Endothelial cell (in vitro differentiated cells): Measurements from ENCODE around the gene IL1RAPL1. TPM values are rescaled to one million over a fixed set of nuclear protein-coding genes. Genes with fewer than 3 reads are reported as not detected.

Experiments
- DNase-seq: peaks from one replicate; pipeline ENCODE4 v3.0.0; 2021; ENCODE audit warnings: low spot score
- H3K27ac Mint-ChIP-seq: one replicate; pipeline ENCODE4 v1.8.0; 2021; ENCODE audit warnings: mixed read lengths, inconsistent platforms; ENCODE audit not compliant: unreplicated experiment
- H3K27me3 Mint-ChIP-seq: one replicate; pipeline ENCODE4 v1.8.0; 2021; ENCODE audit warnings: mild to moderate bottlenecking, moderate library complexity, mixed read lengths, inconsistent platforms; ENCODE audit not compliant: unreplicated experiment
- H3K36me3 Mint-ChIP-seq: one replicate; pipeline ENCODE4 v1.8.0; 2021; ENCODE audit warnings: mild to moderate bottlenecking, low read depth, mixed read lengths, inconsistent platforms; ENCODE audit not compliant: unreplicated experiment
- H3K4me1 Mint-ChIP-seq: one replicate; pipeline ENCODE4 v1.8.0; 2021; ENCODE audit warnings: mild to moderate bottlenecking, mixed read lengths, inconsistent platforms; ENCODE audit not compliant: unreplicated experiment
- H3K4me3 Mint-ChIP-seq: one replicate; pipeline ENCODE4 v1.8.0; 2021; ENCODE audit warnings: mild to moderate bottlenecking, mixed read lengths, inconsistent platforms; ENCODE audit not compliant: unreplicated experiment
- H3K9me3 Mint-ChIP-seq: one replicate; pipeline ENCODE4 v1.8.0; 2021; ENCODE audit warnings: mixed read lengths, inconsistent platforms; ENCODE audit not compliant: unreplicated experiment
- total RNA-seq: library from RNA; stranded (reverse); fragmentation: NEBNext Ultra II Directional; extraction: Animal tissue kit (Norgen Biotek cat#: 25700); gene quantifications from one replicate; pipeline ENCODE4 v1.2.1, GENCODE V29; 2021; ENCODE audit not compliant: unreplicated experiment
- TF ChIP-seq, protein P1 (sequence below): fragments of 200-600 bp; sonication (generic); IDR thresholded peaks from one replicate; pipeline ENCODE4 v1.5.0; 2021; ENCODE audit warnings: antibody characterized with exemption; ENCODE audit not compliant: unreplicated experiment

Gene IL1RAPL1
- total RNA-seq, 1 donor from 2014 or later = 0.18 TPM

GRCh38 chrX:29478336-29479069, 891.3 kb downstream of the IL1RAPL1 start:
- Mint-ChIP-seq H3K27me3 (no peaks in the 10 kb centered on the region), H3K27ac (no peak overlapping the region), H3K4me1 (no peaks in the 10 kb centered on the region), H3K36me3 (no peaks in the 10 kb centered on the region), H3K9me3 (no peaks in the 10 kb centered on the region), H3K4me3 (no peak overlapping the region)
- TF ChIP-seq, protein P1, sequence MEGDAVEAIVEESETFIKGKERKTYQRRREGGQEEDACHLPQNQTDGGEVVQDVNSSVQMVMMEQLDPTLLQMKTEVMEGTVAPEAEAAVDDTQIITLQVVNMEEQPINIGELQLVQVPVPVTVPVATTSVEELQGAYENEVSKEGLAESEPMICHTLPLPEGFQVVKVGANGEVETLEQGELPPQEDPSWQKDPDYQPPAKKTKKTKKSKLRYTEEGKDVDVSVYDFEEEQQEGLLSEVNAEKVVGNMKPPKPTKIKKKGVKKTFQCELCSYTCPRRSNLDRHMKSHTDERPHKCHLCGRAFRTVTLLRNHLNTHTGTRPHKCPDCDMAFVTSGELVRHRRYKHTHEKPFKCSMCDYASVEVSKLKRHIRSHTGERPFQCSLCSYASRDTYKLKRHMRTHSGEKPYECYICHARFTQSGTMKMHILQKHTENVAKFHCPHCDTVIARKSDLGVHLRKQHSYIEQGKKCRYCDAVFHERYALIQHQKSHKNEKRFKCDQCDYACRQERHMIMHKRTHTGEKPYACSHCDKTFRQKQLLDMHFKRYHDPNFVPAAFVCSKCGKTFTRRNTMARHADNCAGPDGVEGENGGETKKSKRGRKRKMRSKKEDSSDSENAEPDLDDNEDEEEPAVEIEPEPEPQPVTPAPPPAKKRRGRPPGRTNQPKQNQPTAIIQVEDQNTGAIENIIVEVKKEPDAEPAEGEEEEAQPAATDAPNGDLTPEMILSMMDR = peak; percentile 47
- peak; percentile 36 for DNase-seq

DNA sequence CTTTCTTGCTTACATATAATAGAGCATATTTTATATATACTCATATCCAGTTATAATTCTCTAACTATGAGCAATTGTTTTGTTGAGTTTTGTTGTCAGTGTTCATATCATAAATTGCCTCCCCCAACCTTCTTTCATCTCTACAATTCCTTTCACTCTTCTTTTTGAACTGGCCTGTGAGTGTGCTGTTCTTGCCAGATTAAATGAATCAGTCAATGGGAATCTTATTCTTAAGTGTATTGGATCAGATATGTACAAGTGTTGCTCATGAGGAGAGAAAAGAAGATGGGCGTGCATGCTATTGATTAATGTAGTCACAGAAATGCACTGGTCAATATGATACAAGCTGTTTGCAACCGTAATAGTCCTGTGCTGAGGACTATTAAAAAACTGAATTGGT, 900.0 kb downstream of the IL1RAPL1 start:
- H3K9me3 Mint-ChIP-seq = no peaks in the 10 kb centered on the region
- H3K4me1 Mint-ChIP-seq = no peaks in the 10 kb centered on the region
- no peak for DNase-seq

DNA sequence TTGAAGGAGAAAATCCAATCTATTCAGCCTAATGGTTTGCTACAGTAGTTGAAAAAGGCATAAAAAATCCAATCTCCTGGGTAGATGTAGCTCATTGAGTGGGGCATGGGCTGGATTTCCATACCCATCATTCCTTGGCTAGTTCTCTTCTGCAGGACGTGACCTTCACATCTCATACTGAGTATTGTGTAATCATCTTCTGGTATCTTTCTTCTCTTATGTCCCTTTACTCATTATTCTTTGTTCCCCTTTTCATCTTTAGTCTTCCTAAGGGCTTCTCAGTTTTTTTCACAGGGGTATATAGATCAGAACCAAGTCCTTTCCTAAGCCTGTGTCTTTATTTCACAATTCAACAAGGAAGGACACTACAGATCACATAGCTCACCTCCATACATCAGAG, 900.5 kb downstream of the IL1RAPL1 start:
- no peaks in the 10 kb centered on the region for H3K9me3 Mint-ChIP-seq
- TF ChIP-seq, protein P1 = no peak
- no peak overlapping the region for H3K4me3 Mint-ChIP-seq
- no peaks in the 10 kb centered on the region for H3K36me3 Mint-ChIP-seq
- H3K27me3 Mint-ChIP-seq = no peaks in the 10 kb centered on the region
- H3K27ac Mint-ChIP-seq = no peak overlapping the region
- DNase-seq = no peak
- no peaks in the 10 kb centered on the region for H3K4me1 Mint-ChIP-seq

More for the DNA sequence above, 900.0 kb downstream of the IL1RAPL1 start:
- no peaks in the 10 kb centered on the region for H3K36me3 Mint-ChIP-seq
- TF ChIP-seq, protein P1 = no peak
- H3K27ac Mint-ChIP-seq = no peak overlapping the region
- H3K27me3 Mint-ChIP-seq = no peaks in the 10 kb centered on the region
- no peak overlapping the region for H3K4me3 Mint-ChIP-seq

GRCh38 chrX:29488919-29489318, 901.7 kb downstream of the IL1RAPL1 start:
- Mint-ChIP-seq H3K36me3 (no peaks in the 10 kb centered on the region), H3K4me1 (no peaks in the 10 kb centered on the region), H3K9me3 (no peaks in the 10 kb centered on the region), H3K27me3 (no peaks in the 10 kb centered on the region), H3K27ac (no peak overlapping the region), H3K4me3 (no peak overlapping the region)
- TF ChIP-seq, protein P1 = no peak
- DNase-seq = no peak

DNA sequence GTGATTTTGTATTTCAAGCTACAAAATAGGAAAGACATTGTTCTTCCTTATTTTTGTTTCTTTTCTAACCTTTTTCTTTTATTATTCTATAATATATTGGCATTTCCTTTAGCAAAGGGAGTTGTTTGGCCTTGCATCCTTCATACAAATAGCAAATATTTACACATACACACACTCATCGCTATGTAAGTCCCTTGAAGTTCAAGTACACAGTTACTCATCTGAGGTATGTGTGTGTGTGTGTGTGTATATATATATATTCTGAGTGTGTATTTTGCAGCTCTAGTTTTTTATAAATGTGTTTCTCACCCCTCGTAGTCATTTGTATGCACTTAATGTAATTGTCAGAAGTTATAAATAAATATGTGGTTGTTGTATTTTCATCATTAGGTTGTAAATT, 903.4 kb downstream of the IL1RAPL1 start:
- no peak for DNase-seq
- Mint-ChIP-seq H3K27me3 (no peaks in the 10 kb centered on the region), H3K4me3 (no peak overlapping the region), H3K9me3 (no peaks in the 10 kb centered on the region), H3K4me1 (no peaks in the 10 kb centered on the region), H3K27ac (no peak overlapping the region), H3K36me3 (no peaks in the 10 kb centered on the region)
- TF ChIP-seq, protein P1 = no peak
